ENCODE measurements around the gene UQCC2.

UQCC2 gene

DNA sequence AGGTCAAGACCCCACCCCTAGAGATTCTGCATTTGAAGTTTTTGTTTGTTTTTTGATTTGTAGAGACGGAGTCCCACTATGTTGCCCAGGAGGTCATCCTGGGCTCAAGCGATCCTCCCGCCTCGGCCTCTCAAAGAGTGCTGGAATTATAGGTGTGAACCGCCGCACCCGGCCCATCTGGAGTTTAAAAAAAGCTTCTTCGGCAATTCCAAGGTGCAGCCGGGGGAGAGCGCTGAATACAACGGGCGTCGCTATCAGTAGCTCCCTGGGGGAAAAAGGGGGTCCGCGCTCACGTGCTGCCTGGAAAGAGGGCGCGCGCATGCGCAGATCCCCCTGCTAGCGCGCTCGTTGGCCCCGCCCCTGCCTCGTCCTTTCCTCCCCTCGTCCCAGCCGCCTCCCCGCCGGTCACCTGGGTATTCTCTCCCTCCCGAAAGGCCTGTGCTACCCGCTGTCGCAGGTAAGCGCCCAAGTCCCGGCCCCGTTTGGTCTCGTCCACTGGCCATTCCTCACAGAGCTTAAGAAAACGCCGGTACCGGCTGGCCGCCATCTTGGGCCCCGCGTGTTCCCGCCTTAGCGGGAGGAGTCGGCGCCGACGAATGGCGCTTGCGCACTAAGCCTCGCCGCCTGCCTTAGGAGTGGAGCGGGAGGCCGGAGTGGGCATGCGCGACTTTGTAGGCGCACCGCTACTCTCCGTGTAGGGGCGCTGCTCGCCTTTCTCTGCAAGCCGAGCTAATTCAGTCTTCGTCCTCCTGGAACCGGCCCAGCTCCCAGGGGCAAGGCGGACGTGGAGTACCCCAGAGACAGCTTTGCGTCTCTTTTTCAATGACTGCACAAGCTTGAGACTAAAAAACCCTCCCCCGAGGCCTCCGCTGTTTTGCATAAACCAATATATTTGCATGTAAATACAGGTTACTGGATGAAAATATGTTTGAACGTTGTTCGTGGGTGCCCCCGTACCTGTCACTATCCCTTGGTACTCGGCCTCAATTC lies at the start of gene UQCC2:
TSS of gene UQCC2 (minus strand) at position 561 of the 990 bp plus-strand sequence. CDS start at position 547, 14 bp downstream.
- peak; percentile 90 for DNase-seq (ENCODE audit: low read depth)

DNA sequence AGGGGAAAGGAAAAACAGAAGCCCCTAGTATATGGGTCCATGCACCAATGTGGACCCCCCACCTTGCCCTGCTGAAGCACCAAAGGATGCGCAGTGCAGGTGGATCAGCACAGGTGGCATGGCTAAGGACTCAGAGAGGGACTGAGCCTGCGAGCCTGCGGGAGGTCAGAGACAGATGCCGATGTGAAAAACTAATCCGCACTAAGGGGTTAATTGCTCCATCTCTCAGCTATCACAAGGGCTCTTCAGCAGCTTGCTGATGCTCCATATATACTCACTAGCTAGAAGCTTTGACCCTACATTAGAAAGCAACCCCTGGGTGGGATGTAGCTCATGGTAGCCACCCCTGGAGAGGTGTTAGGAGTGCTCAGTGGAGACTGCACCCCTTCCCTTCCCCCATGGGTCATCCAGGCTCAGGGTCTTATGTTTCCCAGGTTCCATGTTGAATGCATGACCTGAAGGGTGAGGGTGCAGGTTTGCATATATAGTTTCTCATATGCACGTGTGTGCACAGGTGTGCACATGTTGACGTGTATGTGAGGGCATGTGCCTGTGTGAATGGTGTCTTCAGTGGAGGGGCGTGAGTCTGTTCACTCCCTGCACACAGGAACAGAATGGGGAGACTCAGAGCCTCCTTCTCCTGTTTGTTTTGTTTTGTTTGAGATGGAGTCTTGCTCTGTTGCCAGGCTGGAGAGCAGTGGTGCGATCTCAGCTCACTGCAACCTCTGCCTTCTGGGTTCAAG lies 48.6 kb upstream of the UQCC2 start:
- DNase-seq (ENCODE audit: low read depth) = no peak

DNA sequence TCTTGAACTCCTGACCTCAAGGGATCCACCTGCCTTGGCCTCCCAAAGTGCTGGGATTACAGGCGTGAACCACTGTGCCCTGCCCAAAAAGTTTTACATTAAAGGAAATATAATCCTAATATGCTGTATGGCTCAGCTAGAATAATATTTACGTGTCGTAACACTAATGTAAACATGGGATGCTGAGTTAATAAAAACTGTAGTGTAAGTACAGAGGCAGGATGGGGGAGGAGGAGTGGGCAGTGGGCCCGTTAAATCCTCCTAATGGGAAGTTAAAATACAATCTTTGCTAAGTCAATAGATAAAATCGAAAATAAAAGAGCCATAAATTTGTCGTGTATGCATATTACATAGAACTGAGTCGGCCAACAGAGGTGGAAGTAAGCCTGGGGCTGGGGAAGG lies 47.3 kb upstream of the UQCC2 start:
- DNase-seq (ENCODE audit: low read depth) = no peak

DNA sequence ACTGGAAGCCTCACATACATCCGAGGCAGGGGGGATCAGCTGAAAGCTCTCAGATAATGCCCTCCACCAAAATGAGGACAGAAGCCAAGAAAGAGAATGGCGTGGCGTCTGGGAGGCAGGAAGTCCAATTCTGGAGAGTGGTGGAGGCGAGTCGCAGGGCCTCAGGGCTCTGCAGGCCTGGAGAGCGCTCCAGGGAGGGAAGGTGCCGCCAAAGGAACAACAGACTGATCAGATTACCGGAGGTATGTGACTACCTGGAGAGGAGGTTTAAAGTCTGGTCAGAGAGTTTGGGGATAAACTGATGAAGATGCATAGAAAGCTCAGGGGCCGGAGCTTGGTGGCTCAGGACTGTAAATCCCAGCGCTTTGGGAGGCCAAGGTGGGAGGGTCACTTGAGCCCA lies 46.4 kb upstream of the UQCC2 start:
- DNase-seq (ENCODE audit: low read depth) = no peak

DNA sequence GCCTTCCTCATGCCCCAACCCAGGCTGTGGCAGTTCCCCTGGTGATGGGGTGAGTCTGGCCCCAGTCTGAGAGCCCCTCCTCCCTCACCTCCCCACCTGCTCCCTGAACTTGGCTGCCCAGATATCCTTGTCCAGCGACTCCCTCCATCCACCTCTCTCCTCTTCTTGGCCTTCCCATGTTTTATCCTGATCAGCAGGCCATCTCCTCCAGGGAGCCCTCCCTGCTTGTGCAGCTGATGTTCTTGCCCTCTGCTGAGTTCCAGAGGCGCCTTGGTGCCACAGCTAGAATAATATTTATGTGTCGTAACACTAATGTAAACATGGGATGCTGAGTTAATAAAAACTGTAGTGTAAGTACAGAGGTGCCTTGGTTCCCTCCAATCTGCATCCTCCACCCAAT lies 45.6 kb upstream of the UQCC2 start:
- DNase-seq (ENCODE audit: low read depth) = no peak

DNA sequence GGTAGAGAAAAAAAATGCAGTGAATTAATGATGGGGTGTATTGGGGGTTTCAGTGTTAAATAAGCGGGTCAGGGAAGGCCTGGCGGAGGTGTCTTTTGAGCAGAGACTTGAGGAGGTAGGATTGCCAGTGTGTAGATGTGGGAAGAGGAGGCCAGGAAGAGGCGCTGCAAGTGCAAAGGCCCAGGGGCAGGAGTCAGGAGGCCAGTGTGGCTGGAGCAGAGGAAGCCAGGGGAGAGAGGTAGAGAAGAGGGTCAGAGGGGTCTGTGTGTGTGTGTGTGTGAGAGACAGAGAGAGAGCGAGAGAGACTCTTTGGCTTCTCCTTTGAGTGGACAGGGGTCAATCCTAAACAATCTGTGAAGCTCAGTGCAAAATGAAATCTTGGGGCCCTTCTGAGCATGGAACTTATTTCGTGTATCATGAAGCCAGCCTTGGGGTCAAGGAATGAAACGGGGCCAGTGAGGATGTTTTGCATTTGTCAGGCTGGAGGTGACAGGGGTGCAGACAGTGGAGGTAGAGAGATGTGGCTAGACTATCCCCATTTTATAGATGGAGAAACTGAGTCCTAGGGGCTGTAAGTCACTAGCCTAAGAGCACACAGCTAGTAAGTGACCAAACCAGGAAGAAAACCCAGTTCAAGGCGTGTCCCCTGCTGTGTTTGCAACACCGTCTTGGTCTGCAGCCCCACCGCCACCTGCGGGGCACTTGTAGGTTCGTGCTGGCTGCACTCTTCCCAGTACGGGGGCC lies 44.9 kb upstream of the UQCC2 start:
- no peak for DNase-seq (ENCODE audit: low read depth)

DNA sequence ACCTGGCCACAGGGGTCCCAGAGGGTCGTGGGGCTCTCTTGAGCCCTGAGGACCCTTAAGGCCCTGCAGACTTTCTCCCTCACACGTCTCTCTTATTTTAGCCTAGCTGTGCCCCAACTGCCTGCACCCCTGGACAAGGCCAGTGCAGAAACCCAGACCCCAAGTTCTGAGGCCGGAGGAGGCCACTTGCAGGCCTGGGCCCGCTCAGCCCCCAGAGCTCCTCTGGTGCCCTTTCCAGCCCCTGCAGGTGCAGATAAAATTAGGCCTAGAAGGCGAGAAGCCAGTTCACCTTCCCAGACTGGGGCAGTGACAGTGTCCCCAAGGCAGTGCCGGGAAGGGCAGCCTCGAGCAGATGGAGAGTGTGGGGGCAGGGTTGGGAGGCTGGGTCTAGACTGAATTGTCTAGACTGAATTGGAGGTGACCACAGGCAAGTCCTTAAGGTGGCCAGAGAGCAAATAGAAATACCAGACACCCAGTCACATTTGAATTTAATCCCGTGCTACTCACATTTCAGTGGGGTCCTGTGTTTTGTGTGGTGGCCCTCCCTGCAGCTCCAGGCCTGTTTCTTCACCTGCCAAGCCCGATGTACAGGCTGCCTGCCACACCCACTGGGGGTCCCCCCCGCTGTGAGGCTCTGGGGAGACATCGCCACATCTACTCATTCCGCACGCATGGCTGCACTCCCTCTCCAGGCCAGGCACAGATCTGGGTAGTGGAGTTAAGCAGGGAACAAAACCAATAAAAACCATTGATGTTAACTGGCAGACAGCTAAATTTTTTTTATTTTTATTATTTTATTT lies 43.8 kb upstream of the UQCC2 start:
- DNase-seq (ENCODE audit: low read depth) = no peak

DNA sequence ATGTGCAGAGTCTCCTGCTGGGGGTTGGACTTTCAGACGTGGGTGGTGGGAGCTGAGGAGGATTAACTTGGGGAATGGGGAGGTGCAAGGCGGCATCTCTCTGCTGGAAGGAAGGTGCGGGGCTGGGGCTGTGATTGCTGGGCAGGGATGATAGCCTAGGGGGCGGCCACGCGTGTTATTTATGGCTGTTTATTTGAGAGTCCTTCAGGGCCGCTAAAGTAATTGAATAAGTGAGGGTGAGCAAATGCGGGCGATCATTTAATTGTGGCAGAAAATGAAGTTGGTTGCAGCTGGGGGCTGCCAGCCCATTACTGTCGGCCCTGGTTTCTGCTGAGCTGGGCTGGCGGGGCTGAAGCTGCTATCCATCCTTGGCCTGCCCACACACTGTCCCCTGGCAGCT lies 42.7 kb upstream of the UQCC2 start:
- DNase-seq (ENCODE audit: low read depth) = no peak

DNA sequence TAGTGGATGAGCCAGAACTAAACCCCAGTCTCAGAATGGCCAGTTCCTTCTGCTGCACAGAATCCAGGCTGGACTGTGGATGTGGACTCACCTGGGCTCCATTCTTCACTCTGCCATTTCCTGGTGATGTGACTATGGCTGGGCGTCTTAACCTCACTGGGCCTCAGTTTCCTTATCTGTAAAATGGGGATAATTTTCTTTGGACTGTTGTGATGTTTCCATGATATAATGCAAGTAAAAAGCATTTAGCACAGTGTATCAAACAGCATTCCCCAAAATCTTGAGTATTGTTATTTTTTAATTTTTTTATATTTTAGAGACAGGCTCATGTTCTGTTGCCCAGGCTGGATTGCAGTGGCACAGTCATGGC lies 41.1 kb upstream of the UQCC2 start:
- DNase-seq (ENCODE audit: low read depth) = no peak

DNA sequence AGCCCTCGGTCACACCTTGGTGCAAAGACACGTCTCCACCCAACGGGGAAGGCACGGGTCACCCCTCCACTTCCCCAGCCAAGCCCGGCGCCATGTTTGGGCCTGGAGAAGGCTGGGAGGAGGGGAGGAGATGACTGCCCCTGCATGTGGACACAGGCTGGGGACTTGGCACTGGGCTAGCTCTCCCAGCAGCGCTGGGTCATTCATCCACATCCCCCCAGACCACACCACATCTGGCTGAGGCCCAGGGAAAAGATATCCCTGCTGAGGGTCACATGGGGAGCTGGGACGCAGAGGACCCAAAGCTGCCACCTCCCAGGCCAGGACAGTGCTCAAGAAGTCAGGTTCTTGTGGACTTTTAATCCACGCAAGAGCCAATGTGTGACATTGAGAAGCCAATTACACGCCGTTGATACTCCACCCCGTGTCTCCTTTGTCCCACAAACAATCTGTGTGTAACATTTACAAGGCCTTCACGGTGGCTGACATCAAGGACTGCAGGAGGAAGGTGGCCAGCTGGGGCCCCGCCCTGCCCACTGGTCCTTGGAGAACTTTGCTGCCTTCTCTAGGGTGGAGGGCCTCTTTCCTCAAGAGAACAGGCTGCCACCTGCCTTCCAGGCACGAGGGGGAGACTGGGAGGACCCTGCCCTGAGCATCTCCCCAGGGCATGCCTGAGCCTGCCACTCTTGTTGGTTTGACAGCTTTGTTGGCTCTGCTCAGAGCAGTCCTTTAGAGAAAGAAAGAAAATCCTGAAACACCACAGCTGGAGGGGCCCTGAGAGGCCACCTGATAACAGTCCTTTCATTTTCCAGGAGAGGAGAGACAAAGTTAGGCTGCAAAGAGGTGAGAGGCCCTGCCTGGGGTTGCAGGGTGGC lies 40.5 kb upstream of the UQCC2 start:
- DNase-seq (ENCODE audit: low read depth) = no peak

DNA sequence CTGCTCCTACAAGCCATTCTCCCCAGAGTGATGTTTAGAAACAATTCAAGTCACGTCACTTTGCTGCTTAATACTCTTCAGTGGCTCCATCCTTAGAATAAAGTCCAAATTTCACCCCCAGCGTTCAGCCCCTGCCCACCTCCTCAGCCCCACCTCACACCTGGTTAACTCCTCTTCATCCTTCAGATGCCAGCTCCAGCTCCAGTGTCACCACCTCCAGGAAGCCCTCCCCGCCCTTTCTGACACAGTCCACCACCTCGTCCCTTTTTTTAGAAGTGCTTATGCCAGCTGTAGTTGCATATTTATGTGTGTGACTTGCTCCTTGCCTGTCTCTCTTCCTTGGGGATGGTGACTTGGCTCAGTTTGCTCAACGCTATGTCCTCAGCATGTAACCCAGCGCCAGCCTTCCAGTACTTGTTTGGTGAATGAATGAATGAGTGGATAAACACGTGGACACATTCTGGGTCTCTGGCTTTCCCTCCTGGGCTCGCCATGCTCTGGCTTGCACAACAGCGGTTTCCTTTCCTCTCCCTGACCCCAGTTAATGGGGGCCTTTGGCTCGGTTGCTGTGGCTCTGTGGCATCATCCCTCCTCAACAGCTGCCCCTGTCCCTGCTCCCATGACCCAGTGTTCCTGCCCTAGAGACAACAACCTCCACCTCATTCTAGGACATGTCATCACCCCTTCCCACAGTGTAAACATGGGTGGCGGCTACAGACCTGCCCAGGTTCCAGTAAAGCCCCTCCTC lies 38.9 kb upstream of the UQCC2 start:
- DNase-seq (ENCODE audit: low read depth) = no peak

DNA sequence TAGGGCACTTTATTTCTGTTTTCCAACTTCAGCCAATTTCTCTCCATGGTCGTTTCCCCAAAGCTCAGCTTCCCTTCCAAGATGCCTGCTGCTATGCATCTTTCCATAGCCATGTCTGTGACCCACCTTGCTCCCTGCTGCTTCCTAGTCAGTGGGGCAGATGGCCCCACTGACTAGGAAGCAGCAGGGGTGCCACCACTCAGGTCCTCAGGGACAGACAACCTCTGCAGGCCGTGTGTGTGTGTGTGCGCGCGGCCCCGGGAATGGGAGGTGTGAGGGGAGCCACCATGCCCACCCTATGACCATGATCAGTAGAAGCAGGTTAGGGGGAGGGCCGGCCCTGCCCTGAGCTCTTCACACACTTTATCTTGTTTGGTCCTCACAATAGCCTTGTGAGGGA lies 37.9 kb upstream of the UQCC2 start:
- DNase-seq (ENCODE audit: low read depth) = no peak

DNA sequence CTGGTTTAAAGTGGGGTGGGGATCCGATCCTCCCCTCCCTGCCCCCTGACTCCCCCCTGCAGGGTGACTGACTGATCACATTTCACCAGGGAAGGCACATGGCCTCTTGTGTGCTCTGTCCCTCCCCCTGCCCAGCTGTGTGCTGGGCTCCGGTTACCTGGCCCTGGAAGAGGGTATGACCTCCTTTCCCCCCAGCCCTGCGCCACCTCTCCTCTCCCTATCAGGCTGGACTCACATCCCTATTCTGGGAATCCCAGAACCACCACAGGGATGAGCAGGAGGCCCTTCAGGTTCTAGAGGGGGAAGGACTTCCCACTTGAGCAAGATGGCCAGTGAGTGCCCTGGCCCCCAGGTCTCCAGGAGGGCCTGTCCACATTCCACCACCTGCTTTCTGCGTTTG lies 37.3 kb upstream of the UQCC2 start:
- DNase-seq (ENCODE audit: low read depth) = no peak

DNA sequence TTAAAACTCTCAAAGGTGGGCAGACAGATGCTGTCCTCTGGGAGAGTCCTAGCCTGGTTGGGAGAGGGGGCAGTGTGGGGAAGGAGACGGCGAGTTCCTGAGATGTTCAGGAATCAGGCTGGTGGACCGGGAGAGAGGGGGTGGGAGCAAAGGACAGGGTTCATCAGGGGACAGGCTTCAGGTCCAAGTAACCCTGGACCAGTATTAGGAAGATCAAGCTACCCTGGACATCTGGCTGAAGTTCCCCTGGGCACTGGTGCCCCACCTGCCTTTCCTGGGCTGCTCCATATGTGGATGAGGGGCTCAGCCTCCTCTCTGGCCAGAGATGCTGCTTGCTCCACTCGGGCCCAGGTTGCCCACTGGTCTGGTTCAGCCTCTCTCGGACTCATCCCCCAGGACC lies 36.3 kb upstream of the UQCC2 start:
- no peak for DNase-seq (ENCODE audit: low read depth)

DNA sequence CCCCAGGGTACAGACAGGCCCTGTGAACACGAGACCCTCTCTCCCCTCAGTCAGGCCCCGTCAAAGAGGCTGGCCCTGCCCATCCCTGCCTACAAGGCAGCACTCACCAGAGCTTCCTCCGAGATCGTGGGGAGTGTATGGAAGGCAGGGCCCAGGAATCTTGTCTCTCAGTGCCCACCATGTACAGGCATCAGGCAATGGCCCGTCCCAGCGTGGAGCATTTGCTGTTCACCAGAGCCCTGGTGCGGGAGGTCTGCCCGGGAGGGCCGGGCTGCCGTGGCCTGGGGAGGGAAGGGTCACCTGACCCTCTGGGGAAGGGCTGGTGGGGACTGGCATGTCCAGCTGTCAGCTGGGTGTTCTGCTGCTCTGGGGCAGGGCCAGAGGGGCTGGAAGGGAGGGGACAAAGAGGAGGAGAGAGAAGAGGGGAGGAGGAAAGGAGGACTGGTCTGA lies 35.2 kb upstream of the UQCC2 start, which contains the start of gene IP6K3:
TSS of gene IP6K3 (minus strand) at position 255 of the 450 bp plus-strand sequence. CDS start 11,429 bp downstream, outside the sequence.
- no peak for DNase-seq (ENCODE audit: low read depth)

DNA sequence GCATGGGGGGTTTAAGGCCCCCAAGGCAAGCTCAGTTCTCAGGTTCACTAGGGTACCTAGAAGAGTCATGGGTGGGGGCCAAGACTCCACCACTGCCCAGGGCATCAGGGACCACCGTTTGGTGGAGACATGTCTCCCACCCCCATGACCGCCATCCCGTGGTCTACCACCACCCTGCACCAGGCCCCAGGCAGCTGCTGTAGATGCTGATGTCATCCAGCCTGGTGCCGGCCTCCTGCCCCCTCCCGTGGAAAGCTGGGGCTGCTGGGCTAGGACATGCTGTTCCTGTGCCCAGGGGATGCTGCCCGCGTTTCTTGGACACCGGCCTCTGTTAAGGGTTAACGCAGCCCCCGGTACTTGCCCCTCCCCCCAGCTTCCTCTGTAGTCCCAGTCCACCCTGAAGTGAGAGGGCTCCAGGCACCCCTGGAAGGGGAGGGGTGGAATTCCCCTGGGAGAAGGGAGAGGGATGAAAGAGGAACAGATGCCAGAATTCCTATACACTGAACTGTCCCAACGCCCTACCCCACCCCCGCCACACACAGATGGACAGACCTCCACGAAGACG lies 34.6 kb upstream of the UQCC2 start:
- DNase-seq (ENCODE audit: low read depth) = no peak

DNA sequence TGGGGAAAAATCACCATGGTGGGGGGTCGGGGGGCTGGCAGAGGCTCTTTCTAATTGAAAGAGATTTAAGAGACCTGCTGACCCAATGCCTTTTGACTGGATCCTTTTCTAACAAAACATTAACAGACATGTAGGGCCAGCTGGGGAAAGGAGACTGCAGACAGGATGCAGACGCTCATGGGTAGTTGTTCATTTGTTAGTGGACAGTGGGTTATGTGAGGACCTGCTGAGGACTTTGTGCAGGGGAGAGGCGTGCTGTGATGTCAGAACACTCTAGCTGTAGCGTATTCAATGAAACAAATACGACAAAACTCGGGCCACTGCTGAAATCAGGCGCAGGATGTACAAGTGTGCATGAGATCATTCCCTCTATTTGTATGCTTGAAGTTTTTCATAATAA lies 34.0 kb upstream of the UQCC2 start:
- DNase-seq (ENCODE audit: low read depth) = no peak

DNA sequence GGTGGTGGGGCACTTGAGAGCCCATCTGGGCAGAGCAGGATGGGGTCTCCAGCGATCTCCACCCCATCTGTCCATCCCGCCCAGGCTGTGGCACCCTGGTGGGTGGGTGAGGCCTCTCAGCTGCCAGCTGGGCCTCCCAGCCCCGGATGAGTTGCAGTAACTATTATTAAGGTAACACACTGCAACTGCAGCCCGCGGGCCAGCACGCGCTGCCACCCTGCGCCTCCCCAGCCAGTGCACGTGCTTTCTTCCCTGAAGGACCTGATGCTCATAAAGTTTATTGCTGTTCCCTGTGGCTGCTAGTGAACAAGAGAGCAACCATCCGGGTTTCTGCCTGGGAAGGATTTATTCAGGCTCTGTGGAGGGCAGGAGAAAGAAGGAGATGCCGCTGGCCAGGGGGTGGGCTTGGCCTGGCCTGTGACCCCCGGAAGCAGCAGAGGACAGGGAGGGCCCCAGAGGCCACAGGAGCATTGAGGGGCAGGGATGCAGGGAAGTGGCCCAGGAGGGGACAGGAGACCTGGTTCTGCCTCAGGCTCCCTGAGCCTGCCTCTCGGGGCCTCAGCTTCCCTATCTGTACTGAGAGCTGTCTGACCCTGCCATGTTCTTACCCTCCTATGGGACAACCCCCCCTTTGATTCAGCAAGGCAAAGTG lies 33.5 kb upstream of the UQCC2 start:
- DNase-seq (ENCODE audit: low read depth) = no peak
